Heart left ventricle (tissue), 13 donors: Measurements from ENCODE around the gene LTK.

ENCODE experiments used
- POLR2A ChIP-seq, 2 donors: fragments of 450-650 bp; IDR thresholded peaks; one replicate each; pipeline ENCODE4 v1.6.1; 2017; ENCODE audit warnings: antibody characterized with exemption in 2 of 2, mild to moderate bottlenecking in 2 of 2, moderate library complexity in 2 of 2
- TF ChIP-seq, protein P1 (sequence below), 12 donors: fragments of 200-600 bp; sonication (generic) in 4 of 12; IDR thresholded peaks; one replicate each; pipeline versions ENCODE4 v1.5.0 to v1.8.0; 2018 to 2022; ENCODE audit warnings: antibody characterized with exemption in 12 of 12, mild to moderate bottlenecking in 5 of 12
- donor health status: ischemic (EF 13 %, LVEDD 7.1; RV severe dilation, severe dysfunction).
- donor health status: DM: no; HTN: yes; CAD: no.
- donor health status: DM: no; HTN: no; CAD: no.
- donor health status: ischemic (EF 25% LVEDD 6.9; RV normal size, moderate dysfunction).
- donor health status: ischemic (EF 25% LVEDD 5.7; RV mildly dilated, moderate dysfunction).
- donor health status: ischemic (EF 35%, LVEDD 5.7; RV mildly dilated, moderate dysfunction).
- donor health status: nonischemic (EF 11% LVEDD 7.7; RV severe dilation, severe dysfunction).
- donor health status: DM: yes; HTN: yes; CAD: no.
- donor health status: PGD.
- donor health status: ischemic (EF 29% LVEDD 5.4; RV normal size, mild dysfunction).
- donor health status: nonischemic (EF 23%, LVEDD 6.1; RV moderate dilation, normal function).

DNA sequence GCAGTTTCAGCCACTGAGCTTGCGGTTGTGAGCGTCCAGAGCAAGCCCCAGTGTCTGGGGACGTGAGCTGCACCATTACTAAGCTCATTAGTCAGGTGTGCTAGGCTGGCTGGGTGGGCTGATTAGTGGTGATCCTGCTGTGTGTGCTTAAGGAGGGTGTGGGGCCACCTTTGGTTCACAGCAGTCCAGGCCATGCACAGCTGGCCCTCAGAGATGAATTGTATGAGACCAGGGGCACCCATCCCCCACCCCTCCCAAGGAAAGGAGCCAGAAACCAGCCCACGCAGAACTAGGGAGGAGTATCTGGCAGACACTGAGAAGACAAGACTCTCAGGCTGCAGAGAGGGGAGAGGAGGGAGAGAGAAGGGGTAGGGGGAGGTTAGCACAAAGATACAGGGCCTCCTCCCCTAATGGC lies 49.2 kb upstream of the LTK start:
- TF ChIP-seq, protein P1, sequence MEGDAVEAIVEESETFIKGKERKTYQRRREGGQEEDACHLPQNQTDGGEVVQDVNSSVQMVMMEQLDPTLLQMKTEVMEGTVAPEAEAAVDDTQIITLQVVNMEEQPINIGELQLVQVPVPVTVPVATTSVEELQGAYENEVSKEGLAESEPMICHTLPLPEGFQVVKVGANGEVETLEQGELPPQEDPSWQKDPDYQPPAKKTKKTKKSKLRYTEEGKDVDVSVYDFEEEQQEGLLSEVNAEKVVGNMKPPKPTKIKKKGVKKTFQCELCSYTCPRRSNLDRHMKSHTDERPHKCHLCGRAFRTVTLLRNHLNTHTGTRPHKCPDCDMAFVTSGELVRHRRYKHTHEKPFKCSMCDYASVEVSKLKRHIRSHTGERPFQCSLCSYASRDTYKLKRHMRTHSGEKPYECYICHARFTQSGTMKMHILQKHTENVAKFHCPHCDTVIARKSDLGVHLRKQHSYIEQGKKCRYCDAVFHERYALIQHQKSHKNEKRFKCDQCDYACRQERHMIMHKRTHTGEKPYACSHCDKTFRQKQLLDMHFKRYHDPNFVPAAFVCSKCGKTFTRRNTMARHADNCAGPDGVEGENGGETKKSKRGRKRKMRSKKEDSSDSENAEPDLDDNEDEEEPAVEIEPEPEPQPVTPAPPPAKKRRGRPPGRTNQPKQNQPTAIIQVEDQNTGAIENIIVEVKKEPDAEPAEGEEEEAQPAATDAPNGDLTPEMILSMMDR (IDR thresholded peaks at IDR 0.05): no peak
- TF ChIP-seq POLR2A (IDR thresholded peaks at IDR 0.05): no peak
